A673 (cell line): ENCODE data around the gene OR9A2. TPM values are rescaled to one million over a fixed set of nuclear protein-coding genes. Genes with fewer than 3 reads are reported as not detected.

Source experiments
- BruUV-seq: library from RNA; stranded (reverse); fragments of 400-500 nt; replicated peaks from 2 replicates; lab custom pipeline; 2021; lab: Mats Ljungman, UMichigan
- CTCF ChIA-PET: fragments of 300-600 bp; sonication (Branson Sonifier 250); formaldehyde crosslinking; loops from one replicate; lab custom pipeline; 2022; ENCODE audit warnings: antibody characterized with exemption; lab: Charles Lee
- POLR2A ChIA-PET: fragments of 300-600 bp; sonication (Branson Sonifier 250); formaldehyde crosslinking; loops from one replicate; lab custom pipeline; 2022; ENCODE audit warnings: antibody characterized with exemption; ENCODE audit not compliant: low non-redundant PET; lab: Charles Lee
- DNase-seq: peaks from one replicate; pipeline ENCODE4 v3.0.0-alpha.2; 2015; ENCODE audit warnings: low spot score
- H3K27ac ChIP-seq: fragments of 200-600 bp; sonication (generic); 2 replicates; pipeline ENCODE4 v1.5.1; 2016; ENCODE audit warnings: mixed run types, low read depth, mild to moderate bottlenecking, mixed read lengths, antibody characterized with exemption, low read length; ENCODE audit not compliant: poor library complexity, severe bottlenecking
- H3K27me3 ChIP-seq: fragments of 200-600 bp; sonication (generic); replicated peaks from 2 replicates; pipeline ENCODE4 v1.6.1; 2017; ENCODE audit warnings: mixed run types, low read depth, mild to moderate bottlenecking, mixed read lengths, antibody characterized with exemption, low read length; ENCODE audit not compliant: insufficient read depth, poor library complexity
- H3K36me3 ChIP-seq: fragments of 200-600 bp; sonication (generic); 2 replicates; pipeline ENCODE4 v1.6.1; 2016; ENCODE audit warnings: mixed run types, mild to moderate bottlenecking, mixed read lengths, antibody characterized with exemption, low read length; ENCODE audit not compliant: insufficient read depth, poor library complexity, severe bottlenecking
- H3K4me1 ChIP-seq: fragments of 200-600 bp; sonication (generic); 2 replicates; pipeline ENCODE4 v1.6.1; 2017; ENCODE audit warnings: mixed run types, mild to moderate bottlenecking, mixed read lengths, antibody characterized with exemption, low read length; ENCODE audit not compliant: insufficient read depth, poor library complexity, severe bottlenecking
- H3K4me3 ChIP-seq: fragments of 200-600 bp; sonication (generic); 2 replicates; pipeline ENCODE4 v1.5.1; 2016; ENCODE audit warnings: low read depth, mixed run types, mild to moderate bottlenecking, mixed read lengths, low read length; ENCODE audit not compliant: poor library complexity, severe bottlenecking
- H3K9me3 ChIP-seq: fragments of 200-600 bp; sonication (generic); 2 replicates; pipeline ENCODE4 v1.6.1; 2016; ENCODE audit warnings: mixed run types, low read depth, mild to moderate bottlenecking, mixed read lengths, antibody characterized with exemption, low read length; ENCODE audit not compliant: poor library complexity, severe bottlenecking
- EZH2 ChIP-seq: fragments of 200-600 bp; sonication (generic); IDR thresholded peaks from 2 replicates; pipeline ENCODE4 v1.6.1; 2017; ENCODE audit warnings: borderline replicate concordance, low read depth, mild to moderate bottlenecking, mixed read lengths, antibody characterized with exemption, low read length; ENCODE audit not compliant: poor library complexity, severe bottlenecking
- intact Hi-C: fragments of 100-400 bp; cut with micrococcal nuclease; formaldehyde crosslinking; loops from one replicate; pipeline ENCODE4 v1.10.0; 2022; ENCODE audit not compliant: unreplicated experiment
- total RNA-seq: library from RNA; stranded (reverse); gene quantifications from 2 replicates; pipeline ENCODE4 v1.2.3, GENCODE V29; 2021
- TF ChIP-seq, protein P1 (sequence below): fragments of 300-800, 200-600 bp; sonication (generic); conservative IDR thresholded peaks from 2 replicates; pipeline ENCODE4 v1.5.1; 2017; ENCODE audit warnings: low read depth, mild to moderate bottlenecking, antibody characterized with exemption, low read length, moderate library complexity, mixed read lengths

The OR9A2 gene
- total RNA-seq, 1 experiment from 2014 or later = not detected

GRCh38 chr7:143050931-143051330 is 24.0 kb upstream of the OR9A2 start:
- Histone ChIP-seq H3K4me1 (peaks cover 7% of the 10 kb centered on the region), H3K36me3 (no peaks in the 10 kb centered on the region), H3K27ac (no peak overlapping the region), H3K4me3 (no peak overlapping the region), H3K9me3 (no peaks in the 10 kb centered on the region), H3K27me3 (no peaks in the 10 kb centered on the region)
- CTCF ChIA-PET = no interaction called here
- intact Hi-C loops = no loop called here
- POLR2A ChIA-PET = no interaction called here
- no peak for TF ChIP-seq EZH2
- TF ChIP-seq, protein P1, sequence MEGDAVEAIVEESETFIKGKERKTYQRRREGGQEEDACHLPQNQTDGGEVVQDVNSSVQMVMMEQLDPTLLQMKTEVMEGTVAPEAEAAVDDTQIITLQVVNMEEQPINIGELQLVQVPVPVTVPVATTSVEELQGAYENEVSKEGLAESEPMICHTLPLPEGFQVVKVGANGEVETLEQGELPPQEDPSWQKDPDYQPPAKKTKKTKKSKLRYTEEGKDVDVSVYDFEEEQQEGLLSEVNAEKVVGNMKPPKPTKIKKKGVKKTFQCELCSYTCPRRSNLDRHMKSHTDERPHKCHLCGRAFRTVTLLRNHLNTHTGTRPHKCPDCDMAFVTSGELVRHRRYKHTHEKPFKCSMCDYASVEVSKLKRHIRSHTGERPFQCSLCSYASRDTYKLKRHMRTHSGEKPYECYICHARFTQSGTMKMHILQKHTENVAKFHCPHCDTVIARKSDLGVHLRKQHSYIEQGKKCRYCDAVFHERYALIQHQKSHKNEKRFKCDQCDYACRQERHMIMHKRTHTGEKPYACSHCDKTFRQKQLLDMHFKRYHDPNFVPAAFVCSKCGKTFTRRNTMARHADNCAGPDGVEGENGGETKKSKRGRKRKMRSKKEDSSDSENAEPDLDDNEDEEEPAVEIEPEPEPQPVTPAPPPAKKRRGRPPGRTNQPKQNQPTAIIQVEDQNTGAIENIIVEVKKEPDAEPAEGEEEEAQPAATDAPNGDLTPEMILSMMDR = no peak
- BruUV-seq = no TSS peak
- DNase-seq = peak; percentile 18

GRCh38 chr7:143049362-143049761 is 22.4 kb upstream of the OR9A2 start:
- BruUV-seq = no TSS peak
- Histone ChIP-seq H3K36me3 (no peaks in the 10 kb centered on the region), H3K4me3 (no peak overlapping the region), H3K9me3 (no peaks in the 10 kb centered on the region), H3K27ac (no peak overlapping the region), H3K4me1 (peaks cover 7% of the 10 kb centered on the region), H3K27me3 (no peaks in the 10 kb centered on the region)
- ChIA-PET CTCF (no interaction called here), POLR2A (no interaction called here)
- DNase-seq = peak; percentile 39
- TF ChIP-seq, protein P1 = no peak
- no peak for TF ChIP-seq EZH2
- intact Hi-C loops = no loop called here

DNA sequence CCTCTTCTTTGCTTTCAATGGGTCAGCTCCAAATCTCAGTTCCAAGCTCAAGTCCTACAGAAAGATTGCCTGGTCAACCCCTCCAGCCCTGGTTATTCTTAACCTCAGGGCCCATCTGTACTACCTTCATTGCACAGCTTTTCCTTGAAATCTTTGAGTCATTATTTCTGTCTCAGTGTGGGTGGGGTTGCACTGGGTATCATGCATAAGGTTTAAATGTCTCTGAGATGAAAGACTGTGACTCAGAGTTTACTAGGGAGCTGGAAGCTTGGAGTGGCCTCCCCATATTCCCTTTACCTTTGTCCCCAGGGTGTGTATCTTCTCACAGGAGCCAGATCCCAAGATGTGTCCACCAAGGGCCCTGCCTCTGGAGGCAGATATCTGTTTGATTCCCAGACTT is 21.9 kb upstream of the OR9A2 start:
- H3K36me3 ChIP-seq = no peaks in the 10 kb centered on the region
- DNase-seq = no peak
- POLR2A ChIA-PET = no interaction called here
- peaks cover 7% of the 10 kb centered on the region for H3K4me1 ChIP-seq
- CTCF ChIA-PET = no interaction called here
- H3K9me3 ChIP-seq = no peaks in the 10 kb centered on the region
- TF ChIP-seq, protein P1 = no peak
- TF ChIP-seq EZH2 = no peak
- intact Hi-C loops = no loop called here
- H3K27me3 ChIP-seq = no peaks in the 10 kb centered on the region
- H3K4me3 ChIP-seq = no peak overlapping the region
- no peak overlapping the region for H3K27ac ChIP-seq
- no TSS peak for BruUV-seq
